Esophagus muscularis mucosa (tissue), 4 donors: ENCODE results near the gene SYNDIG1.

Experiments
- EP300 ChIP-seq: sonication (generic); formaldehyde crosslinking; IDR thresholded peaks from one replicate; pipeline ENCODE4 v1.6.1; 2017; ENCODE audit warnings: antibody characterized with exemption
- POLR2A ChIP-seq: fragments of 450-650 bp; IDR thresholded peaks from one replicate; pipeline ENCODE4 v1.6.1; 2017; ENCODE audit warnings: antibody characterized with exemption, moderate library complexity, mild to moderate bottlenecking, low read depth
- POLR2AphosphoS5 ChIP-seq, 2 donors: sonication (generic); formaldehyde crosslinking; IDR thresholded peaks; one replicate each; pipeline ENCODE4 v1.6.1; 2017; ENCODE audit warnings: antibody characterized with exemption in 2 of 2
- TF ChIP-seq, protein P1 (sequence below), 3 experiments: fragments of 200-600 bp in 2 of 3; fragments of 450-650 bp in 1 of 3; sonication (generic) in 2 of 3; IDR thresholded peaks; one replicate each; pipeline ENCODE4 v1.5.1; 2017 to 2019; ENCODE audit warnings: antibody characterized with exemption in 3 of 3, mild to moderate bottlenecking in 2 of 3, moderate library complexity in 1 of 3

DNA sequence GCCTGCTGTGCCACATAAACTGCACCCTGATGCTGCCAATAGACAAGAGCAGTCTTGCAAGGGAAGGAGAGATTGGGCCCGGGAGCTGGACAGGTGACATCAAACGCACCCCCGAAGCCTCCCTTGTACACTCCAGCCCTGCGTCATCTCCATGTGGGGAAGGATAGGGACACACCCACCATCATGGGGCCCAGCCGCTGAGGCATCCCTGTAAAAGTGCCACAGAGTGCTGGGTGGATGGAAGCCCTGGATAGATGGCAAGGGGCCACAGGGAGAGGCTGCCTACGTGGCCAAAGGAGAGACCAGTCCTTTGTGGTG, 117.1 kb downstream of the SYNDIG1 start:
- TF ChIP-seq, protein P1, sequence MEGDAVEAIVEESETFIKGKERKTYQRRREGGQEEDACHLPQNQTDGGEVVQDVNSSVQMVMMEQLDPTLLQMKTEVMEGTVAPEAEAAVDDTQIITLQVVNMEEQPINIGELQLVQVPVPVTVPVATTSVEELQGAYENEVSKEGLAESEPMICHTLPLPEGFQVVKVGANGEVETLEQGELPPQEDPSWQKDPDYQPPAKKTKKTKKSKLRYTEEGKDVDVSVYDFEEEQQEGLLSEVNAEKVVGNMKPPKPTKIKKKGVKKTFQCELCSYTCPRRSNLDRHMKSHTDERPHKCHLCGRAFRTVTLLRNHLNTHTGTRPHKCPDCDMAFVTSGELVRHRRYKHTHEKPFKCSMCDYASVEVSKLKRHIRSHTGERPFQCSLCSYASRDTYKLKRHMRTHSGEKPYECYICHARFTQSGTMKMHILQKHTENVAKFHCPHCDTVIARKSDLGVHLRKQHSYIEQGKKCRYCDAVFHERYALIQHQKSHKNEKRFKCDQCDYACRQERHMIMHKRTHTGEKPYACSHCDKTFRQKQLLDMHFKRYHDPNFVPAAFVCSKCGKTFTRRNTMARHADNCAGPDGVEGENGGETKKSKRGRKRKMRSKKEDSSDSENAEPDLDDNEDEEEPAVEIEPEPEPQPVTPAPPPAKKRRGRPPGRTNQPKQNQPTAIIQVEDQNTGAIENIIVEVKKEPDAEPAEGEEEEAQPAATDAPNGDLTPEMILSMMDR (IDR thresholded peaks at IDR 0.05) = no peak
- no peak for TF ChIP-seq POLR2AphosphoS5 (IDR thresholded peaks at IDR 0.05)
- TF ChIP-seq EP300 = no peak
- no peak for TF ChIP-seq POLR2A
